GM12874 (cell line): ENCODE data around the gene DLG2.

Experiments
- CTCF ChIP-seq: IDR thresholded peaks from 2 replicates; pipeline ENCODE4 v1.5.1; 2011; ENCODE audit warnings: low read depth, mild to moderate bottlenecking, control low read depth, low read length, moderate library complexity; ENCODE audit not compliant: insufficient read depth

The DLG2 gene

GRCh38 chr11:83717537-83717936 is 1909.6 kb downstream of the DLG2 start:
- no peak for TF ChIP-seq CTCF

GRCh38 chr11:83715927-83716535 is 1911.1 kb downstream of the DLG2 start:
- no peak for TF ChIP-seq CTCF

GRCh38 chr11:83713708-83714107 is 1913.4 kb downstream of the DLG2 start:
- no peak for TF ChIP-seq CTCF

- TF ChIP-seq CTCF: no peak
These were observed 1916.0 kb downstream of the DLG2 start for GRCh38 chr11:83711106-83711527.

- TF ChIP-seq CTCF: no peak
These were observed 1917.7 kb downstream of the DLG2 start for GRCh38 chr11:83709434-83709833.

- TF ChIP-seq CTCF: no peak
These were observed 1920.6 kb downstream of the DLG2 start for GRCh38 chr11:83706566-83706965.

GRCh38 chr11:83702796-83703195 is 1924.3 kb downstream of the DLG2 start:
- TF ChIP-seq CTCF: no peak
